ENCODE measurements around the gene GUCA2B.

DNA sequence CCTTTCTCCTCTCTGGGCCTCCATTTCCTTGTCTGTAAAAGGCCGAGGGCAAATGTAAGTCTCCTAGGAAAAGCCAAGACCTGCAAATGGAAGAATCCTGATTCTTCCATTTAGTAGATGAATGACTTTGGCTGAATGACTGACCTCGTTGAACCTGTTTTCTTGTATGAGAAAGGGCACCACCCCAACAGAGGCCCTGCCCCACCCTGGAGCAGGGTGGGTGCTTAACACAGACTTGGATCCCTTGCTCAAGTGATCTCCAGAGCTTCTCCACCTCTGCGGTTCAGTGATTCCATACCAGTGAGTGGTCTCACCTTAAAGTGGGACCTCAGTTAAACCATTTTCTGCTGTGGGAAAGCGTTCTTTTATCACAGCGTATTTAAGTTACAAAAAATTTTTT, 39.0 kb upstream of the GUCA2B start:
- TF ChIP-seq EZH2 (IDR thresholded peaks at IDR 0.05; ENCODE audit: borderline replicate concordance), result no peak
- TF ChIP-seq EZH2phosphoT487 (IDR thresholded peaks at IDR 0.05; ENCODE audit: low read depth, severe bottlenecking, unreplicated experiment), result no peak
- TF ChIP-seq, protein P1, sequence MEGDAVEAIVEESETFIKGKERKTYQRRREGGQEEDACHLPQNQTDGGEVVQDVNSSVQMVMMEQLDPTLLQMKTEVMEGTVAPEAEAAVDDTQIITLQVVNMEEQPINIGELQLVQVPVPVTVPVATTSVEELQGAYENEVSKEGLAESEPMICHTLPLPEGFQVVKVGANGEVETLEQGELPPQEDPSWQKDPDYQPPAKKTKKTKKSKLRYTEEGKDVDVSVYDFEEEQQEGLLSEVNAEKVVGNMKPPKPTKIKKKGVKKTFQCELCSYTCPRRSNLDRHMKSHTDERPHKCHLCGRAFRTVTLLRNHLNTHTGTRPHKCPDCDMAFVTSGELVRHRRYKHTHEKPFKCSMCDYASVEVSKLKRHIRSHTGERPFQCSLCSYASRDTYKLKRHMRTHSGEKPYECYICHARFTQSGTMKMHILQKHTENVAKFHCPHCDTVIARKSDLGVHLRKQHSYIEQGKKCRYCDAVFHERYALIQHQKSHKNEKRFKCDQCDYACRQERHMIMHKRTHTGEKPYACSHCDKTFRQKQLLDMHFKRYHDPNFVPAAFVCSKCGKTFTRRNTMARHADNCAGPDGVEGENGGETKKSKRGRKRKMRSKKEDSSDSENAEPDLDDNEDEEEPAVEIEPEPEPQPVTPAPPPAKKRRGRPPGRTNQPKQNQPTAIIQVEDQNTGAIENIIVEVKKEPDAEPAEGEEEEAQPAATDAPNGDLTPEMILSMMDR (IDR thresholded peaks at IDR 0.05; ENCODE audit: poor library complexity), result no peak

Data from hepatocyte (in vitro differentiated cells).